ENCODE data around the gene COL1A1. TPM values are rescaled to one million over a fixed set of nuclear protein-coding genes. Genes with fewer than 3 reads are reported as not detected.
A peak's percentile ranks its signal among the peaks of the same experiment; 100 is the strongest.

COL1A1 gene
- total and polyA plus RNA-seq, 2 experiments from 2014 or later, result 1,063 to 6,071 TPM

DNA sequence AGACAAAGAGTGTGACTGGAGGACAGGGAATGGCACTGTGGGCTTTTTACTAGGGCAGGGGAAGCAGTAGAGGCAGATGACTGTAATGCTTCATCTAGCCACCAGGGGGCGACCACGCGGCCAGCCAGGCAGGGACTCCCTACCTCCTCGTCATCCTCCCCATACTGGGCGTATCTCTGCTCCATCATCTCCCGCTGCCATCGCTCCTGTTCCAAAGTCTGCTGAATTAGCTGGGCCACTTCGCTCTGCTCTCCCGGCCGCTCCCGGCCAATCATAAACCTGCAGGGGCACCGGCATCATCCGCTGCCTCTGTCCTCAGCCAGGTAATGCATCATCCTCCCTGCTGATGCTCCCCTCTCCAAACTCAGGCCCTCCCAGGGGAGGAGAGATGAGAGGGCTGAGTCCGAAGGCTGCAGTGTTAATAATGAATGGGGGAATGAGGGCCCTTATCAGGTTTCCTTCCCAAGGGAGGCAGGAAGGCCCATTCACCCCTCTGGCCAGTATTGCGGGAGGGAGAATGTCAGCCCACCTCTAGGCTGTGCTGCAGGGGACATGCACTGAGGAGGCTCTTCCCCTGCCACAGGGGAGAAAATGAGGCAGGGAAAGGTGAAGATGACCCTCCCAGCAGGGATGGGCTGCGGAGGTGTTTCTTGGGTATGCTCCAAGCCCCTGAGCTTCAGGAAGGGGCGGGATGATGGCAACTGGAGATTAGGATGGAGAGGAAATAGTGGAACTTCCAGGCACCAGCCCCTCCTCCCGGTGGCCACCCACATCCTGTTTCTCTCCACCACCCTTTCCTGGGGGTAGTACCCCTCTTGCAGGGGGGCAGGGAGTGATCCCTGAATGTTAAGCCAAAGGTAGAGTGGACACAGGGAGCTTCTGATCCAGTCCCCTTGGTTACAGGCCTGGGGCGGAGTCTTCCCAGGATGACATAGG, 61.2 kb downstream of the COL1A1 start:
- TF ChIP-seq, protein P1, sequence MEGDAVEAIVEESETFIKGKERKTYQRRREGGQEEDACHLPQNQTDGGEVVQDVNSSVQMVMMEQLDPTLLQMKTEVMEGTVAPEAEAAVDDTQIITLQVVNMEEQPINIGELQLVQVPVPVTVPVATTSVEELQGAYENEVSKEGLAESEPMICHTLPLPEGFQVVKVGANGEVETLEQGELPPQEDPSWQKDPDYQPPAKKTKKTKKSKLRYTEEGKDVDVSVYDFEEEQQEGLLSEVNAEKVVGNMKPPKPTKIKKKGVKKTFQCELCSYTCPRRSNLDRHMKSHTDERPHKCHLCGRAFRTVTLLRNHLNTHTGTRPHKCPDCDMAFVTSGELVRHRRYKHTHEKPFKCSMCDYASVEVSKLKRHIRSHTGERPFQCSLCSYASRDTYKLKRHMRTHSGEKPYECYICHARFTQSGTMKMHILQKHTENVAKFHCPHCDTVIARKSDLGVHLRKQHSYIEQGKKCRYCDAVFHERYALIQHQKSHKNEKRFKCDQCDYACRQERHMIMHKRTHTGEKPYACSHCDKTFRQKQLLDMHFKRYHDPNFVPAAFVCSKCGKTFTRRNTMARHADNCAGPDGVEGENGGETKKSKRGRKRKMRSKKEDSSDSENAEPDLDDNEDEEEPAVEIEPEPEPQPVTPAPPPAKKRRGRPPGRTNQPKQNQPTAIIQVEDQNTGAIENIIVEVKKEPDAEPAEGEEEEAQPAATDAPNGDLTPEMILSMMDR (IDR thresholded peaks at IDR 0.05; ENCODE audit: poor library complexity), result peak; percentile 75
- TF ChIP-seq EZH2 (IDR thresholded peaks at IDR 0.05; ENCODE audit: borderline replicate concordance) (no peak), EZH2phosphoT487 (IDR thresholded peaks at IDR 0.05; ENCODE audit: low read depth, severe bottlenecking, unreplicated experiment) (no peak)
- DNase-seq (ENCODE audit: low spot score), result peak; percentile 82
- no peaks in the 10 kb centered on the region for H3K79me2 ChIP-seq
- no peaks in the 10 kb centered on the region for H3K36me3 ChIP-seq (replicated peaks; ENCODE audit: insufficient read depth, low read depth)
- no peak overlapping the region for H2AFZ ChIP-seq
- H3K4me1 ChIP-seq (ENCODE audit: insufficient read depth), result no peaks in the 10 kb centered on the region
- H3K9me3 ChIP-seq (ENCODE audit: low read depth), result no peaks in the 10 kb centered on the region
- H4K20me1 ChIP-seq (ENCODE audit: insufficient read depth, poor library complexity, severe bottlenecking), result peaks cover 4% of the 10 kb centered on the region
- WGBS (ENCODE audit: low lambda C conversion rate, missing lambda C conversion rate), result 54% methylated on average over 19 of the region's 19 CpGs
- H3K9me2 ChIP-seq (replicated peaks; ENCODE audit: insufficient read depth), result no peaks in the 10 kb centered on the region
- H3K27me3 ChIP-seq, result no peaks in the 10 kb centered on the region
- H3K27ac ChIP-seq, result no peak overlapping the region
- H3K4me2 ChIP-seq, result no peak overlapping the region
- H3K4me3 ChIP-seq, result no peak overlapping the region

- Histone ChIP-seq H3K27me3 (no peaks in the 10 kb centered on the region), H3K4me1 (ENCODE audit: insufficient read depth) (no peaks in the 10 kb centered on the region), H3K4me3 (no peak overlapping the region), H3K9me3 (ENCODE audit: low read depth) (no peaks in the 10 kb centered on the region), H2AFZ (no peak overlapping the region), H3K4me2 (no peak overlapping the region), H3K79me2 (no peaks in the 10 kb centered on the region), H4K20me1 (ENCODE audit: insufficient read depth, poor library complexity, severe bottlenecking) (peaks cover 4% of the 10 kb centered on the region), H3K9me2 (replicated peaks; ENCODE audit: insufficient read depth) (no peaks in the 10 kb centered on the region), H3K36me3 (replicated peaks; ENCODE audit: insufficient read depth, low read depth) (no peaks in the 10 kb centered on the region), H3K27ac (no peak overlapping the region)
- 94% methylated on average over 15 of the region's 15 CpGs for WGBS (ENCODE audit: low lambda C conversion rate, missing lambda C conversion rate)
- TF ChIP-seq, protein P1 (IDR thresholded peaks at IDR 0.05; ENCODE audit: poor library complexity), result no peak
- TF ChIP-seq EZH2phosphoT487 (IDR thresholded peaks at IDR 0.05; ENCODE audit: low read depth, severe bottlenecking, unreplicated experiment) (no peak), EZH2 (IDR thresholded peaks at IDR 0.05; ENCODE audit: borderline replicate concordance) (no peak)
- DNase-seq (ENCODE audit: low spot score), result no peak
Measured at GRCh38 chr17:50139185-50139783, 62.1 kb downstream of the COL1A1 start.

DNA sequence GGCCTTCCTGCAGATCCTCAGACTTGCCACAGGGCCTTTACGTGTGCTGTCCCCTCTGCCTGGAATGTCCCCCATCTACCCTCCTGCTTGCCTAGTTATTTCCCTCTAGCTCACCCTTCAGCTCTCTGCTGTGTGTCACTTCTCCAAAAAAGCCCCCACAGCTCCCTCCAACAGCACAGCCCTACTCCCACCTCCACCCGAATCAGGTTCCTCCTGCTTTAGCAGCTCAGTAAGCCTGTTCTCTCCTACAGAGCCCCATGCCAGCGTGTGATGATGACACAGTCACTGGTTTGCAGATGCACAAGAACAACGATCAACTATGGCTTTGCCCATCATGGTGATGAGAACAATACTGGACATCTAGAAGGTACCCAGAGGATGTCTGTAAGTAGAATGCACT, 64.4 kb downstream of the COL1A1 start:
- H2AFZ ChIP-seq, result no peak overlapping the region
- no peak for DNase-seq (ENCODE audit: low spot score)
- no peak for TF ChIP-seq EZH2 (IDR thresholded peaks at IDR 0.05; ENCODE audit: borderline replicate concordance)
- TF ChIP-seq, protein P1 (IDR thresholded peaks at IDR 0.05; ENCODE audit: poor library complexity), result no peak
- TF ChIP-seq EZH2phosphoT487 (IDR thresholded peaks at IDR 0.05; ENCODE audit: low read depth, severe bottlenecking, unreplicated experiment), result no peak
- no peaks in the 10 kb centered on the region for H3K36me3 ChIP-seq (replicated peaks; ENCODE audit: insufficient read depth, low read depth)
- H4K20me1 ChIP-seq (ENCODE audit: insufficient read depth, poor library complexity, severe bottlenecking), result peaks cover 4% of the 10 kb centered on the region
- no peaks in the 10 kb centered on the region for H3K9me3 ChIP-seq (ENCODE audit: low read depth)
- 98% methylated on average over 4 of the region's 4 CpGs for WGBS (ENCODE audit: low lambda C conversion rate, missing lambda C conversion rate)
- H3K4me2 ChIP-seq, result no peak overlapping the region
- no peaks in the 10 kb centered on the region for H3K79me2 ChIP-seq
- H3K27me3 ChIP-seq, result no peaks in the 10 kb centered on the region
- no peak overlapping the region for H3K27ac ChIP-seq
- no peaks in the 10 kb centered on the region for H3K9me2 ChIP-seq (replicated peaks; ENCODE audit: insufficient read depth)
- no peak overlapping the region for H3K4me3 ChIP-seq
- peaks cover 6% of the 10 kb centered on the region for H3K4me1 ChIP-seq (ENCODE audit: insufficient read depth)

All from hepatocyte (in vitro differentiated cells).